ENCODE data around the gene AXDND1.

DNA sequence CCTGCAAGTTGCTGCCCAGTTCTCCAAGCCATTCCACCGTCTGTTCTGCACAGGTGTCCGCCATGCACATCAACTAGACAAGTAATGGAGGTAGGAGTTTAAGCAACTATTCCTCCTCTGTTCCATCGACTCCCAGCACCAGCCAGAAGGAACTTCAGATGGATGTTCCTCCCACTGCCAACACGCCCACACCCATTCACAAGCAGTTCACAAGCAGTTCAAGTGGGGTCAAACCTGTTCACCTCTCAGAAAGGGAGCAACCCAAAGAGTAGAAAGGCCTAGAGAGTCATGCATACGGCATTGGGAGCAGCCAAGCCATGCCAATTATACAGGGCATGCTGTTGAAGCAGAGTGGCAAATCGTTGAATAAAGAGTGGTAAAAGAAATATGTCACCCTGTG lies 221.6 kb downstream of the AXDND1 start:
- TF ChIP-seq CTCF (IDR thresholded peaks at IDR 0.05) = no peak
- TF ChIP-seq SIN3A (IDR thresholded peaks at IDR 0.05; ENCODE audit: borderline replicate concordance, insufficient read depth, low read depth, low read length) = no peak
